HEK293 (cell line): ENCODE results near the gene CFAP20.
A peak's percentile ranks its signal among the peaks of the same experiment; 100 is the strongest.

Source experiments
- CTCF ChIA-PET: fragments of 350-600 bp; formaldehyde crosslinking; extraction: SDS; loops from one replicate; lab custom pipeline; 2021; ENCODE audit warnings: antibody characterized with exemption; lab: Yijun Ruan, JAX
- POLR2A ChIA-PET: fragments of 300-600 bp; formaldehyde crosslinking; extraction: SDS; loops from one replicate; lab custom pipeline; 2020; ENCODE audit warnings: antibody characterized with exemption, inconsistent platforms; lab: Yijun Ruan, JAX
- H3K27ac ChIP-seq: fragments of 200-500 bp; sonication (Bioruptor generic); 2 replicates; pipeline ENCODE4 v1.5.1; 2014; ENCODE audit warnings: low read depth, low read length, control low read depth, inconsistent platforms; ENCODE audit errors: extremely low read depth
- H3K36me3 ChIP-seq, 2 experiments: fragments of 200-500 bp in 1 of 2; sonication (Bioruptor generic) in 1 of 2; 1 replicate in 1 of 2; 2 replicates in 1 of 2; pipeline ENCODE4 v1.5.1; 2014 to 2017; ENCODE audit warnings: inconsistent platforms in 2 of 2, low read length in 2 of 2; ENCODE audit not compliant: control insufficient read depth in 2 of 2, insufficient read depth in 1 of 2
- H3K4me1 ChIP-seq: fragments of 200-500 bp; sonication (Bioruptor generic); 2 replicates; pipeline ENCODE4 v1.5.1; 2014; ENCODE audit warnings: mild to moderate bottlenecking, low read length, inconsistent platforms; ENCODE audit not compliant: control insufficient read depth, insufficient read depth
- H3K4me3 ChIP-seq: 2 replicates; pipeline ENCODE4 v1.5.1; 2011; ENCODE audit warnings: low read depth, mild to moderate bottlenecking, control low read depth, low read length, moderate library complexity
- H3K9me3 ChIP-seq: fragments of 200-500 bp; sonication (Bioruptor generic); 2 replicates; pipeline ENCODE4 v1.5.1; 2014; ENCODE audit warnings: low read depth, low read length, inconsistent platforms; ENCODE audit not compliant: control insufficient read depth, insufficient read depth
- BCL11A ChIP-seq: fragments of 450-650 bp; formaldehyde crosslinking; IDR thresholded peaks from 2 replicates; pipeline ENCODE4 v1.5.1; 2016; ENCODE audit warnings: low read depth, missing biosample characterization, missing genetic modification characterization
- BCL11B ChIP-seq: fragments of 450-650 bp; formaldehyde crosslinking; IDR thresholded peaks from 2 replicates; pipeline ENCODE4 v1.5.1; 2016; ENCODE audit warnings: low read depth, missing biosample characterization, missing genetic modification characterization
- FEZF1 ChIP-seq: fragments of 450-650 bp; formaldehyde crosslinking; IDR thresholded peaks from 2 replicates; pipeline ENCODE4 v1.5.1; 2016; ENCODE audit warnings: missing biosample characterization, missing genetic modification characterization
- IKZF3 ChIP-seq: fragments of 450-650 bp; IDR thresholded peaks from 2 replicates; pipeline ENCODE4 v1.5.0; 2018; ENCODE audit warnings: missing biosample characterization, mild to moderate bottlenecking, missing genetic modification characterization, moderate library complexity
- INSM2 ChIP-seq: fragments of 450-650 bp; formaldehyde crosslinking; IDR thresholded peaks from 2 replicates; pipeline ENCODE4 v1.5.1; 2016; ENCODE audit warnings: missing biosample characterization, missing genetic modification characterization
- KLF16 ChIP-seq: fragments of 450-650 bp; formaldehyde crosslinking; IDR thresholded peaks from 2 replicates; pipeline ENCODE4 v1.5.1; 2017; ENCODE audit warnings: missing biosample characterization, missing genetic modification characterization
- OVOL3 ChIP-seq: fragments of 450-650 bp; formaldehyde crosslinking; IDR thresholded peaks from 2 replicates; pipeline ENCODE4 v1.5.1; 2016; ENCODE audit warnings: missing biosample characterization, missing genetic modification characterization
- PRDM1 ChIP-seq: fragments of 450-650 bp; formaldehyde crosslinking; IDR thresholded peaks from 2 replicates; pipeline ENCODE4; 2016; ENCODE audit warnings: missing biosample characterization, missing genetic modification characterization
- PRDM6 ChIP-seq: fragments of 450-650 bp; formaldehyde crosslinking; IDR thresholded peaks from 2 replicates; pipeline ENCODE4 v1.5.1; 2017; ENCODE audit warnings: missing biosample characterization, missing genetic modification characterization
- SP2 ChIP-seq: fragments of 450-650 bp; formaldehyde crosslinking; IDR thresholded peaks from 2 replicates; pipeline ENCODE4 v1.5.1; 2016; ENCODE audit warnings: missing biosample characterization, missing genetic modification characterization
- YY1 ChIP-seq: fragments of 450-650 bp; formaldehyde crosslinking; IDR thresholded peaks from 2 replicates; pipeline ENCODE4 v1.5.1; 2018; ENCODE audit warnings: missing biosample characterization, missing genetic modification characterization
- ZBTB21 ChIP-seq: fragments of 450-650 bp; formaldehyde crosslinking; IDR thresholded peaks from 2 replicates; pipeline ENCODE4 v1.5.1; 2017; ENCODE audit warnings: missing biosample characterization, missing genetic modification characterization
- ZBTB48 ChIP-seq: fragments of 450-650 bp; formaldehyde crosslinking; IDR thresholded peaks from 2 replicates; pipeline ENCODE4 v1.5.1; 2016; ENCODE audit warnings: missing biosample characterization, missing genetic modification characterization
- ZBTB6 ChIP-seq: fragments of 450-650 bp; formaldehyde crosslinking; IDR thresholded peaks from 2 replicates; pipeline ENCODE4 v1.5.1; 2017; ENCODE audit warnings: missing biosample characterization, missing genetic modification characterization
- ZFP37 ChIP-seq: fragments of 450-650 bp; formaldehyde crosslinking; IDR thresholded peaks from 2 replicates; pipeline ENCODE4 v1.5.1; 2016; ENCODE audit warnings: missing biosample characterization, missing genetic modification characterization
- ZFP41 ChIP-seq: fragments of 450-650 bp; formaldehyde crosslinking; IDR thresholded peaks from 2 replicates; pipeline ENCODE4 v1.5.1; 2016; ENCODE audit warnings: missing biosample characterization, missing genetic modification characterization, borderline replicate concordance
- ZNF184 ChIP-seq: fragments of 450-650 bp; IDR thresholded peaks from 2 replicates; pipeline ENCODE4 v1.5.1; 2018; ENCODE audit warnings: missing biosample characterization, mild to moderate bottlenecking, missing genetic modification characterization
- ZNF311 ChIP-seq: fragments of 450-650 bp; formaldehyde crosslinking; IDR thresholded peaks from 2 replicates; pipeline ENCODE4 v1.5.1; 2017; ENCODE audit warnings: missing biosample characterization, missing genetic modification characterization, borderline replicate concordance
- ZNF394 ChIP-seq: fragments of 450-650 bp; formaldehyde crosslinking; IDR thresholded peaks from 2 replicates; pipeline ENCODE4 v1.5.1; 2016; ENCODE audit warnings: missing biosample characterization, missing genetic modification characterization, mild to moderate bottlenecking, moderate library complexity, borderline replicate concordance
- ZNF501 ChIP-seq: fragments of 450-650 bp; formaldehyde crosslinking; IDR thresholded peaks from 2 replicates; pipeline ENCODE4 v1.5.1; 2016; ENCODE audit warnings: missing biosample characterization, missing genetic modification characterization
- ZNF518A ChIP-seq: fragments of 450-650 bp; formaldehyde crosslinking; conservative IDR thresholded peaks from 2 replicates; pipeline ENCODE4 v1.5.1; 2016; ENCODE audit warnings: low read depth, missing biosample characterization, missing genetic modification characterization
- ZNF529 ChIP-seq: fragments of 450-650 bp; formaldehyde crosslinking; IDR thresholded peaks from 2 replicates; pipeline ENCODE4 v1.5.1; 2017; ENCODE audit warnings: missing genetic modification characterization, missing biosample characterization; ENCODE audit not compliant: insufficient replicate concordance
- ZNF530 ChIP-seq: fragments of 450-650 bp; formaldehyde crosslinking; IDR thresholded peaks from 2 replicates; pipeline ENCODE4 v1.5.1; 2016; ENCODE audit warnings: low read depth, missing biosample characterization, missing genetic modification characterization
- ZNF549 ChIP-seq: fragments of 450-650 bp; IDR thresholded peaks from 2 replicates; pipeline ENCODE4 v1.5.1; 2018; ENCODE audit warnings: missing biosample characterization, missing genetic modification characterization, mild to moderate bottlenecking, inconsistent platforms, moderate library complexity
- ZNF621 ChIP-seq: fragments of 450-650 bp; formaldehyde crosslinking; IDR thresholded peaks from 2 replicates; pipeline ENCODE4 v1.5.1; 2017; ENCODE audit warnings: missing biosample characterization, missing genetic modification characterization
- ZNF701 ChIP-seq: fragments of 450-650 bp; formaldehyde crosslinking; IDR thresholded peaks from 2 replicates; pipeline ENCODE4 v1.5.1; 2016; ENCODE audit warnings: missing biosample characterization, missing genetic modification characterization
- ZNF785 ChIP-seq: fragments of 450-650 bp; formaldehyde crosslinking; IDR thresholded peaks from 2 replicates; pipeline ENCODE4 v1.5.1; 2016; ENCODE audit warnings: missing biosample characterization, missing genetic modification characterization
- ZNF843 ChIP-seq: fragments of 450-650 bp; formaldehyde crosslinking; IDR thresholded peaks from 2 replicates; pipeline ENCODE4 v1.5.1; 2016; ENCODE audit warnings: missing biosample characterization, missing genetic modification characterization

The CFAP20 gene

GRCh38 chr16:58129097-58129936 is at the start of gene CFAP20:
TSS of gene CFAP20 (minus strand) at chr16:58129381. CDS start at chr16:58129115, 266 bp downstream.
- no peaks in the 10 kb centered on the region for H3K9me3 ChIP-seq
- ChIA-PET CTCF (interaction anchor here (0.6 to 2.0 kb wide), 7 partner anchors 18 to 394 kb away, joined by 3 to 8 read pairs (median 3); partner anchors contain the start of gene KATNB1), POLR2A (interaction anchor here (0.5 to 2.3 kb wide), 33 partner anchors 9 to 571 kb away, joined by 3 to 51 read pairs (median 4); partner anchors contain the start of genes KATNB1, MMP15, NDRG4 and USB1)
- H3K4me1 ChIP-seq = peaks cover 17% of the 10 kb centered on the region
- peak within 1 kb of the TSS; percentile 83 for H3K4me3 ChIP-seq
- H3K36me3 ChIP-seq = no peaks in the 10 kb centered on the region
- peak within 1 kb of the TSS; percentile 83 for H3K27ac ChIP-seq
- TF ChIP-seq OVOL3 (tag by site-specific recombination) = peak; percentile 86
- TF ChIP-seq ZNF311 (tag by site-specific recombination) = no peak
- TF ChIP-seq PRDM1 (tag by site-specific recombination) = peak; percentile 39; the same call in 1 of the 2 replicates
- TF ChIP-seq YY1 (tag by site-specific recombination) = peak; percentile 81
- TF ChIP-seq SP2 (tag by site-specific recombination) = peak; percentile 98
- TF ChIP-seq ZBTB48 (tag by site-specific recombination) = no peak
- peak; percentile 90 for TF ChIP-seq INSM2 (tag by site-specific recombination)
- TF ChIP-seq KLF16 (tag by site-specific recombination) = peak; percentile 100
- TF ChIP-seq BCL11B (tag by site-specific recombination) = no peak
- TF ChIP-seq ZBTB6 (tag by site-specific recombination) = peak; percentile 21; the same call in 1 of the 2 replicates
- no peak for TF ChIP-seq ZNF529 (tag by site-specific recombination)
- peak; percentile 16; the same call in 1 of the 2 replicates for TF ChIP-seq PRDM6 (tag by site-specific recombination)
- TF ChIP-seq ZFP41 = no peak
- no peak for TF ChIP-seq ZNF549 (tag by site-specific recombination)
- peak; percentile 92 for TF ChIP-seq FEZF1
- TF ChIP-seq ZNF184 (tag by site-specific recombination) = no peak
- peak; percentile 97 for TF ChIP-seq ZBTB21 (tag by site-specific recombination)
- peak; percentile 72; the same call in 1 of the 2 replicates for TF ChIP-seq ZNF394 (tag by site-specific recombination)
- TF ChIP-seq ZNF501 (tag by site-specific recombination) = peak; percentile 79; the same call in 1 of the 2 replicates
- TF ChIP-seq IKZF3 (tag by site-specific recombination) = peak; percentile 99
- TF ChIP-seq ZNF518A = peak; percentile 74
- 0 out of 2 replicates have a peak, but pooled peaks have one; percentile 55 for TF ChIP-seq ZFP37
- no peak for TF ChIP-seq ZNF621 (tag by site-specific recombination)
- no peak for TF ChIP-seq ZNF785 (tag by site-specific recombination)
- no peak for TF ChIP-seq BCL11A
- peak; percentile 70 for TF ChIP-seq ZNF843 (tag by site-specific recombination)
- TF ChIP-seq ZNF530 (tag by site-specific recombination) = no peak
- no peak for TF ChIP-seq ZNF701 (tag by site-specific recombination)
